ENCODE results near the gene WRAP73. TPM values are rescaled to one million over a fixed set of nuclear protein-coding genes. Genes with fewer than 3 reads are reported as not detected.

The WRAP73 gene
- polyA plus RNA-seq, 1 experiment = 27.6 TPM

- no peak overlapping the region for H3K4me3 ChIP-seq (ENCODE audit: low read depth, low read length)
- H3K36me3 ChIP-seq (ENCODE audit: control insufficient read depth, insufficient read depth, low read length) = no peaks in the 10 kb centered on the region
- POLR2A ChIA-PET = no interaction called here
- TF ChIP-seq CTCF (IDR thresholded peaks at IDR 0.05; ENCODE audit: insufficient read depth, low read depth, low read length) = no peak
- DNase-seq (ENCODE audit: low read depth) = no peak
- peaks cover 2% of the 10 kb centered on the region; the same call in 1 of the 2 replicates for H3K27me3 ChIP-seq (ENCODE audit: control insufficient read depth, insufficient read depth, low read length)
- CTCF ChIA-PET = interaction anchor here (1.4 kb wide), 1 partner anchor 18 kb away, joined by 6 read pairs; no protein-coding TSS in a partner anchor
These were observed 26.9 kb upstream of the WRAP73 start for GRCh38 chr1:3676581-3677470.

DNA sequence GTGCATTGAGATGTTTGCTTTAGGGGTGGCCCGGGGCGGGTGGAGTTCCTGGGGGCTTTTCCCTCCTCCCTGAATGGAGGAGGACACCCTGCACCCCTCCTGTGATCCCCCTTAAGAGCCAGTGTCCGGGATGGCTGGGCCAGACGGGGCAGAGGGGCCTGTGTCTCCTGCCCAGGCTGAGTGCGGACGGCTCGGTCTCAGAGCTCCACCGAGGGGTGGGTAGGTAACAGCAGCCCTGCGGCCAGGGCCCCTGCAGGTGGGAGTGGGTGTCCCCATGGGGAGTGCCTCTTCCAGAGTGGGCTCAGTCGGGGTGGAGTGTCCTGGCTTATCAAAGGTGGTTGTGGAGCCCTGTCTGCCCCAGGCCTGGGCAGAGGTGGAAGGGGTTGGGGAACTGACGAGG, 25.5 kb upstream of the WRAP73 start:
- H3K36me3 ChIP-seq (ENCODE audit: control insufficient read depth, insufficient read depth, low read length) = no peaks in the 10 kb centered on the region
- DNase-seq (ENCODE audit: low read depth) = no peak
- H3K4me3 ChIP-seq (ENCODE audit: low read depth, low read length) = no peak overlapping the region
- TF ChIP-seq CTCF (IDR thresholded peaks at IDR 0.05; ENCODE audit: insufficient read depth, low read depth, low read length) = no peak
- POLR2A ChIA-PET = no interaction called here
- CTCF ChIA-PET = no interaction called here
- peaks cover 2% of the 10 kb centered on the region; the same call in 1 of the 2 replicates for H3K27me3 ChIP-seq (ENCODE audit: control insufficient read depth, insufficient read depth, low read length)

GRCh38 chr1:3674100-3675094, 24.5 kb upstream of the WRAP73 start:
- Histone ChIP-seq H3K27me3 (ENCODE audit: control insufficient read depth, insufficient read depth, low read length) (peaks cover 2% of the 10 kb centered on the region; the same call in 1 of the 2 replicates), H3K4me3 (ENCODE audit: low read depth, low read length) (no peak overlapping the region), H3K36me3 (ENCODE audit: control insufficient read depth, insufficient read depth, low read length) (no peaks in the 10 kb centered on the region)
- no peak for DNase-seq (ENCODE audit: low read depth)
- TF ChIP-seq CTCF (IDR thresholded peaks at IDR 0.05; ENCODE audit: insufficient read depth, low read depth, low read length) = no peak
- ChIA-PET POLR2A (no interaction called here), CTCF (interaction anchor here (0.9 kb wide), 1 partner anchor 50 kb away, joined by 3 read pairs; no protein-coding TSS in a partner anchor)

DNA sequence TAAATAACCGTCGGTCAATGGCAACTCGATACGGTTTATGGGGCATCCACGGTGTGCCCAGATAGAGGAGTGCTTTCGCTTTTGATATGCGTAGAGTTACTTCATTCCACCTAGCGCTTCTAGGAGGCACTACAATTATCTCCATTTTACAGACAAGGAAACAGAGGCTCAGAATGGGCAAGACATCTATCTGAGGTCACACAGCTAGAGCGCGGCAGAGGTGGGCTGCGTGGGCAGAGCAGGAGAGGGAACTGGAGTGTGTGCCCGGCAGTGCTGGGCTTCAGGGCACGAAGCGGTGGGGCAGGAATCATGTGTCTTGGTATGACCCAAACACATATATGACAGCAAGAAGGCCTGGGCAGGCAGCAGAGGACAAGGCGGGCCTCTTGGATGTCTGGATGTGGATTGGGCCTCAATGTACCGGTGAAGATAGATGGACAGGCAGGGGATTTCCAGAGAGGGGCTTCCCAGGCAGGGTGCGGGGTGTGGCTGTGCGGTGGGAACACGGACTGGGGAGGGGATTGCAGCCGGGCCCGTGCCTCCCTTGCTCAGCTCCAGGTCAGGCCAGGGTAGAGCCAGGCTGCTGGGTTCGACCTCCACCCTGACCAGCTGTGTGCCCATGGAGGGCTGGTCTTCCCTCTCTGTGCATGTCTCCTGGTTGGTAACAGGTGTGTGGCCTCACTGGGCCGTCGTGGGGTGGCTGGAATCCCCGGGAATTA, 23.6 kb upstream of the WRAP73 start:
- no peak overlapping the region for H3K4me3 ChIP-seq (ENCODE audit: low read depth, low read length)
- ChIA-PET POLR2A (no interaction called here), CTCF (interaction anchor here (0.9 kb wide), 1 partner anchor 51 kb away, joined by 3 read pairs; no protein-coding TSS in a partner anchor)
- DNase-seq (ENCODE audit: low read depth) = no peak
- no peaks in the 10 kb centered on the region for H3K36me3 ChIP-seq (ENCODE audit: control insufficient read depth, insufficient read depth, low read length)
- TF ChIP-seq CTCF (IDR thresholded peaks at IDR 0.05; ENCODE audit: insufficient read depth, low read depth, low read length) = no peak
- H3K27me3 ChIP-seq (ENCODE audit: control insufficient read depth, insufficient read depth, low read length) = peaks cover 2% of the 10 kb centered on the region; the same call in 1 of the 2 replicates
